OCI-LY1 (cell line): Measurements from ENCODE around the gene TCF25.

Experiments
- EZH2 ChIP-seq: fragments of 200-600 bp; sonication (generic), shearing (Covaris generic); IDR thresholded peaks from 2 replicates; pipeline ENCODE4 v1.8.0; 2017; ENCODE audit warnings: borderline replicate concordance, mixed run types, mild to moderate bottlenecking, antibody characterized with exemption, low read length, moderate library complexity, mixed read lengths
- TF ChIP-seq, protein P1 (sequence below): fragments of 200-600 bp; sonication (generic), shearing (Covaris generic); IDR thresholded peaks from 2 replicates; pipeline ENCODE4 v1.5.1; 2017; ENCODE audit warnings: mild to moderate bottlenecking, antibody characterized with exemption, low read length, moderate library complexity, mixed read lengths

DNA sequence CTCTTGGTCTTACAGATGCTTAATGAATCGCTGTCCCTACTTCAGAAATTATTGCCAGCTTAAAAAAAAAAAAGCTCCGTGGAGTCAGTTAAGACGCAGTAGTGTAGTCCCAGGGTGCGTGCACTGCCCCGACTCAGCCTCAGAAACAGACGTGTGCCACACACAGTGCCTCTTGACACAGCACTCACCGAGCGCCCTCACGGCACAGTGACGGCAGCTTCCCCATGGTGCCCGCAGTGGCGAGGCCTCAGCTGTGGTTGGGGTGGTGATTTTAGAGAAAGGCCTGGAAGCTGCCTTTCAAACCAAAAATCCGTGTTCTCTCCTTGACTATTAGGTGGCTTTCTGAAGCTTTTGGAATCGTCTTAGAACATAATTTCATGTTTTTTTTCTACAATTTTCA is 13.9 kb downstream of the TCF25 start:
- TF ChIP-seq, protein P1, sequence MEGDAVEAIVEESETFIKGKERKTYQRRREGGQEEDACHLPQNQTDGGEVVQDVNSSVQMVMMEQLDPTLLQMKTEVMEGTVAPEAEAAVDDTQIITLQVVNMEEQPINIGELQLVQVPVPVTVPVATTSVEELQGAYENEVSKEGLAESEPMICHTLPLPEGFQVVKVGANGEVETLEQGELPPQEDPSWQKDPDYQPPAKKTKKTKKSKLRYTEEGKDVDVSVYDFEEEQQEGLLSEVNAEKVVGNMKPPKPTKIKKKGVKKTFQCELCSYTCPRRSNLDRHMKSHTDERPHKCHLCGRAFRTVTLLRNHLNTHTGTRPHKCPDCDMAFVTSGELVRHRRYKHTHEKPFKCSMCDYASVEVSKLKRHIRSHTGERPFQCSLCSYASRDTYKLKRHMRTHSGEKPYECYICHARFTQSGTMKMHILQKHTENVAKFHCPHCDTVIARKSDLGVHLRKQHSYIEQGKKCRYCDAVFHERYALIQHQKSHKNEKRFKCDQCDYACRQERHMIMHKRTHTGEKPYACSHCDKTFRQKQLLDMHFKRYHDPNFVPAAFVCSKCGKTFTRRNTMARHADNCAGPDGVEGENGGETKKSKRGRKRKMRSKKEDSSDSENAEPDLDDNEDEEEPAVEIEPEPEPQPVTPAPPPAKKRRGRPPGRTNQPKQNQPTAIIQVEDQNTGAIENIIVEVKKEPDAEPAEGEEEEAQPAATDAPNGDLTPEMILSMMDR, result no peak
- TF ChIP-seq EZH2, result no peak
